ENCODE measurements around the gene SIRT3.

DNA sequence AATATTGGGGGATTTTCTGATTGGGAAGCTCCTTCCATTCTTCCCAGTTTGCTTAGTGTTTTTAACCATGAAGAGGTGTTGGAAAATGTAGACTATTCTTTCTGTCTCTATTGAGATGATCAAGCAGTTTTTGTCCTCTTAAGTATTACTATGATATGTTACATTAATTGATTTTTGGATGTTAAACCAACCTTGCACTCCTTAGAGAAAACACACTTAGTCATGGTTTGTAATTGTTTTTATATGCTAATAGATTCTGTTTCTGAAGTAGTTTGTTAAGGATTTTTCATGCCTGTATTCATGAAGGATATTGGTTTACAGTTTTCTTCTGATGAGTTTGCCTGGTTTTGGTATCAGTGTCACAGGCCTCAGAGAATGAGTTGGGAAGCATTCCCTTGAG is 40.1 kb upstream of the SIRT3 start:
- no peak for TF ChIP-seq EZH2 (IDR thresholded peaks at IDR 0.05)
- TF ChIP-seq, protein P1, sequence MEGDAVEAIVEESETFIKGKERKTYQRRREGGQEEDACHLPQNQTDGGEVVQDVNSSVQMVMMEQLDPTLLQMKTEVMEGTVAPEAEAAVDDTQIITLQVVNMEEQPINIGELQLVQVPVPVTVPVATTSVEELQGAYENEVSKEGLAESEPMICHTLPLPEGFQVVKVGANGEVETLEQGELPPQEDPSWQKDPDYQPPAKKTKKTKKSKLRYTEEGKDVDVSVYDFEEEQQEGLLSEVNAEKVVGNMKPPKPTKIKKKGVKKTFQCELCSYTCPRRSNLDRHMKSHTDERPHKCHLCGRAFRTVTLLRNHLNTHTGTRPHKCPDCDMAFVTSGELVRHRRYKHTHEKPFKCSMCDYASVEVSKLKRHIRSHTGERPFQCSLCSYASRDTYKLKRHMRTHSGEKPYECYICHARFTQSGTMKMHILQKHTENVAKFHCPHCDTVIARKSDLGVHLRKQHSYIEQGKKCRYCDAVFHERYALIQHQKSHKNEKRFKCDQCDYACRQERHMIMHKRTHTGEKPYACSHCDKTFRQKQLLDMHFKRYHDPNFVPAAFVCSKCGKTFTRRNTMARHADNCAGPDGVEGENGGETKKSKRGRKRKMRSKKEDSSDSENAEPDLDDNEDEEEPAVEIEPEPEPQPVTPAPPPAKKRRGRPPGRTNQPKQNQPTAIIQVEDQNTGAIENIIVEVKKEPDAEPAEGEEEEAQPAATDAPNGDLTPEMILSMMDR (IDR thresholded peaks at IDR 0.05): no peak

All from neural progenitor cell (in vitro differentiated cells).